Endodermal cell (in vitro differentiated cells): ENCODE data around the gene IL12B. TPM values are rescaled to one million over a fixed set of nuclear protein-coding genes. Genes with fewer than 3 reads are reported as not detected.

Experiments
- DNase-seq: peaks from one replicate; pipeline ENCODE4 v3.0.0-alpha.2; 2017
- H3K27ac ChIP-seq: 2 replicates; pipeline ENCODE4 v1.5.1; 2013; ENCODE audit warnings: mild to moderate bottlenecking, low read depth, low read length, moderate library complexity
- H3K27me3 ChIP-seq: 2 replicates; pipeline ENCODE4 v1.6.1; 2013; ENCODE audit warnings: mild to moderate bottlenecking, low read length, moderate library complexity; ENCODE audit not compliant: insufficient read depth, control insufficient read depth, poor library complexity, severe bottlenecking
- H3K36me3 ChIP-seq: 2 replicates; pipeline ENCODE4 v1.7.0; 2013; ENCODE audit warnings: mild to moderate bottlenecking, low read length, moderate library complexity; ENCODE audit not compliant: control insufficient read depth, insufficient read depth
- H3K4me1 ChIP-seq: one replicate; pipeline ENCODE4 v1.7.0; 2013; ENCODE audit warnings: low read length; ENCODE audit not compliant: control insufficient read depth, insufficient read depth
- H3K4me3 ChIP-seq: 2 replicates; pipeline ENCODE4 v1.5.1; 2013; ENCODE audit warnings: mild to moderate bottlenecking, low read length, moderate library complexity
- H3K9ac ChIP-seq: 2 replicates; pipeline ENCODE4 v1.6.1; 2013; ENCODE audit warnings: mild to moderate bottlenecking, low read length, moderate library complexity; ENCODE audit not compliant: poor library complexity, severe bottlenecking; ENCODE audit errors: extremely low read depth
- H3K9me3 ChIP-seq: 2 replicates; pipeline ENCODE4 v1.6.1; 2013; ENCODE audit warnings: mild to moderate bottlenecking, low read length, moderate library complexity; ENCODE audit not compliant: control insufficient read depth
- H3K27ac Mint-ChIP-seq: 2 replicates; pipeline ENCODE4 v1.8.0; 2020; ENCODE audit warnings: mixed read lengths
- H3K27me3 Mint-ChIP-seq: 2 replicates; pipeline ENCODE4 v1.8.0; 2021; ENCODE audit warnings: mild to moderate bottlenecking, mixed read lengths; ENCODE audit not compliant: insufficient read depth
- H3K36me3 Mint-ChIP-seq: 2 replicates; pipeline ENCODE4 v1.8.0; 2020; ENCODE audit warnings: low read depth, mixed read lengths
- H3K4me1 Mint-ChIP-seq: 2 replicates; pipeline ENCODE4 v1.8.0; 2020; ENCODE audit warnings: mixed read lengths
- H3K4me3 Mint-ChIP-seq: 2 replicates; pipeline ENCODE4 v1.8.0; 2020; ENCODE audit warnings: mild to moderate bottlenecking, moderate library complexity, mixed read lengths
- H3K9me3 Mint-ChIP-seq: 2 replicates; pipeline ENCODE4 v1.8.0; 2020; ENCODE audit warnings: mild to moderate bottlenecking, mixed read lengths
- WGBS, 2 experiments: methylation state at CpG; one replicate each; pipeline versions ENCODE4 v1.1.5 to v1.1.7; 2013; ENCODE audit warnings: missing lambda C conversion rate in 2 of 2, mixed read lengths in 1 of 2; ENCODE audit not compliant: insufficient coverage in 1 of 2, insufficient read length in 1 of 2; 5-methylcytosine and 5-hydroxymethylcytosine counted together
- total RNA-seq, 2 donors: library from RNA; stranded (reverse); fragmentation: NEBNext Ultra II Directional in 1 of 2; extraction: Animal tissue kit (Norgen Biotek cat#: 25700) in 1 of 2; gene quantifications; 2 replicates in 1 of 2; 3 replicates in 1 of 2; pipeline ENCODE4 v1.2.1, GENCODE V29; 2021
- TF ChIP-seq, protein P1 (sequence below): fragments of 200-600 bp; sonication (generic); conservative IDR thresholded peaks from 2 replicates; pipeline ENCODE4 v1.5.0; 2021; ENCODE audit warnings: antibody characterized with exemption, mild to moderate bottlenecking

IL12B gene
- total RNA-seq, 2 donors from 2014 or later = not detected

DNA sequence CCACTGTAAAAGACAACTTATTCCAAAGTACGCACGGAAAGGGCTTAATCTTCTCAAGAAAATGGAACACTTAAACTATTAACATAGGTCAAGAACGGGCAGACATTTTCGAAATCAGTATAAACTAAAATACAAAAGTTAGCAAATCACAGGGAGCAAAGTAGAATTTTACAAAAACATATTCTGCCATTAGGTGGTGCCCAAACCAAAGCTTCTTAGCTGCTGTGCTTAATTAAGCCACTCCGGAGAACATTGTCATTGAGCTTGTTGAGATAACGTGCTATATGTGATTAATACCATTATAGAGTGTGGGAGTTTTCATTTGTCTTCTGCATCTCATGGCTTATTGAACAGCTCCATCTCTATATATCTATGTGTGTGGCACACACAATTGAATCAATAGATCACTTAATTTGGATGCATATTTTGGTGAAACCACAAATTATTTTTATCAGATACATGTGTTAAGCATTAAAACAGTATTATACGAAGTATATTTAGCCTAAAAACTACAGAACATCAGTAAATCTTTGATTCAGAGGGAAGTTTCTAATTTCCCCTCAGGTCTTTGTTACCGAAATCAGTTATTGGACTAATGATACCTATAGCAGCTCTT lies 43.8 kb downstream of the IL12B start:
- Histone ChIP-seq H3K27ac (no peak overlapping the region), H3K27me3 (no peaks in the 10 kb centered on the region), H3K9me3 (no peaks in the 10 kb centered on the region), H3K36me3 (peaks cover 27% of the 10 kb centered on the region), H3K4me1 (peaks cover 3% of the 10 kb centered on the region), H3K9ac (no peak overlapping the region), H3K4me3 (no peak overlapping the region)
- Mint-ChIP-seq H3K4me3 (no peak overlapping the region), H3K4me1 (peaks cover 5% of the 10 kb centered on the region), H3K36me3 (peaks cover 3% of the 10 kb centered on the region), H3K27ac (no peak overlapping the region), H3K9me3 (no peaks in the 10 kb centered on the region), H3K27me3 (no peaks in the 10 kb centered on the region)
- no peak for DNase-seq
- TF ChIP-seq, protein P1, sequence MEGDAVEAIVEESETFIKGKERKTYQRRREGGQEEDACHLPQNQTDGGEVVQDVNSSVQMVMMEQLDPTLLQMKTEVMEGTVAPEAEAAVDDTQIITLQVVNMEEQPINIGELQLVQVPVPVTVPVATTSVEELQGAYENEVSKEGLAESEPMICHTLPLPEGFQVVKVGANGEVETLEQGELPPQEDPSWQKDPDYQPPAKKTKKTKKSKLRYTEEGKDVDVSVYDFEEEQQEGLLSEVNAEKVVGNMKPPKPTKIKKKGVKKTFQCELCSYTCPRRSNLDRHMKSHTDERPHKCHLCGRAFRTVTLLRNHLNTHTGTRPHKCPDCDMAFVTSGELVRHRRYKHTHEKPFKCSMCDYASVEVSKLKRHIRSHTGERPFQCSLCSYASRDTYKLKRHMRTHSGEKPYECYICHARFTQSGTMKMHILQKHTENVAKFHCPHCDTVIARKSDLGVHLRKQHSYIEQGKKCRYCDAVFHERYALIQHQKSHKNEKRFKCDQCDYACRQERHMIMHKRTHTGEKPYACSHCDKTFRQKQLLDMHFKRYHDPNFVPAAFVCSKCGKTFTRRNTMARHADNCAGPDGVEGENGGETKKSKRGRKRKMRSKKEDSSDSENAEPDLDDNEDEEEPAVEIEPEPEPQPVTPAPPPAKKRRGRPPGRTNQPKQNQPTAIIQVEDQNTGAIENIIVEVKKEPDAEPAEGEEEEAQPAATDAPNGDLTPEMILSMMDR = peak; percentile 79
- WGBS, 2 experiments = 77 to 89% methylated on average over 4 to 8 of the region's 8 CpGs

DNA sequence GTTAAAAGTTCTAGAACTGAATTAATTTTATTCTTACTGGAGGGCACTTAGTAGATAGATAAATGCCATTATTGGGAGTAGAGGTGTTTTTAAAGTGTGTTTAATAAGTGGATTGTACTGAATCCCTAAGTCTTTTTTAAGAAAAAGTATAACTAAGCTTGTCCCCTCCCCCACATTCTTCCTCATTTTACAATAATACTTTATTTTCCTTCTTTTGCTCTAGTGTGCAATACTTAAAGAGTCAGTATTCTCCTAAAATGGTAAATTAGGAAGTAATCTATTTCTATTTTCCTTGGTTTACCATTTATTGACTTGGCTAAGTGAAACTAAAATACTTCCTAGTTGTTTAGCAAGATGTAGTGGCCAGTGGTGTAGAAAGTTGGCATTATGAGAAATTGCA lies 55.6 kb downstream of the IL12B start:
- no peaks in the 10 kb centered on the region for H3K27me3 ChIP-seq
- H3K36me3 ChIP-seq = peaks cover 89% of the 10 kb centered on the region
- H3K4me1 ChIP-seq = no peaks in the 10 kb centered on the region
- H3K27me3 Mint-ChIP-seq = no peaks in the 10 kb centered on the region
- no peak overlapping the region for H3K4me3 ChIP-seq
- no peak overlapping the region for H3K27ac ChIP-seq
- H3K9me3 Mint-ChIP-seq = no peaks in the 10 kb centered on the region
- TF ChIP-seq, protein P1 = no peak
- no peak for DNase-seq
- no peak overlapping the region for H3K4me3 Mint-ChIP-seq
- peaks cover 68% of the 10 kb centered on the region for H3K36me3 Mint-ChIP-seq
- H3K27ac Mint-ChIP-seq = no peak overlapping the region
- H3K4me1 Mint-ChIP-seq = no peaks in the 10 kb centered on the region
- no peaks in the 10 kb centered on the region for H3K9me3 ChIP-seq
- no peak overlapping the region for H3K9ac ChIP-seq

DNA sequence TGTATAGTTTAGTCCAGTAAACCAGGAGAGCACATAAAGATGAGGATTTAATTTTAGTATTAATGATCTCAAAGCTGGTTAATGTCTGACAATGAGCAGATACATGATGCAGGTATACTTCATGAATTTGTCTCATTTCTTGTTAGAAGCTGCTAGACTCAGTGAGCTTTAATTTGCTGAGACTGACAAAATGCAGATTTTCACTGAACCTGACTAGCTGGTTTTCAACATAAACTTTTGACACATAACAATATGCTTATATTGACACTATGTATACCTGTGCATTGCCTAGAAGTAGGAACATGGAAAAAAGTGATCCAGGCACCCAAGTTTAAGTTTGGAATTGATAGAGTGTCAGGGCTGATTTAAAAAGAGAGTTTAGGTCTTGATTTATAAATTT lies 56.4 kb downstream of the IL12B start:
- Mint-ChIP-seq H3K27ac (no peak overlapping the region), H3K4me1 (no peaks in the 10 kb centered on the region), H3K4me3 (no peak overlapping the region), H3K9me3 (no peaks in the 10 kb centered on the region), H3K27me3 (no peaks in the 10 kb centered on the region), H3K36me3 (peaks cover 68% of the 10 kb centered on the region)
- H3K9me3 ChIP-seq = no peaks in the 10 kb centered on the region
- no peaks in the 10 kb centered on the region for H3K27me3 ChIP-seq
- TF ChIP-seq, protein P1 = no peak
- DNase-seq = no peak
- H3K27ac ChIP-seq = no peak overlapping the region
- peaks cover 89% of the 10 kb centered on the region for H3K36me3 ChIP-seq
- H3K4me3 ChIP-seq = no peak overlapping the region
- no peak overlapping the region for H3K9ac ChIP-seq
- H3K4me1 ChIP-seq = no peaks in the 10 kb centered on the region
